Naive thymus-derived CD8-positive, alpha-beta T cell (primary cell): ENCODE measurements around the gene UBASH3A. TPM values are rescaled to one million over a fixed set of nuclear protein-coding genes. Genes with fewer than 3 reads are reported as not detected.

Experiments used
- ATAC-seq, 2 donors: fragments of 150-1000 bp; cut with Tn5 transposase in 1 of 2; sonication (Bioruptor Pico), chemical (Tn5 transposase) in 1 of 2; 1 replicate in 1 of 2; 2 replicates in 1 of 2; pipeline ENCODE4 v1.10.0; 2021; ENCODE audit warnings: mild to moderate bottlenecking in 2 of 2, moderate library complexity in 2 of 2
- POLR2A ChIA-PET: fragments of 350-600 bp; sonication (Branson Sonifier 250); formaldehyde crosslinking; loops from one replicate; lab custom pipeline; 2021; ENCODE audit warnings: antibody characterized with exemption; lab: Charles Lee
- DNase-seq, 10 donors: peaks; one replicate each; pipeline versions ENCODE4 v3.0.0 to v3.0.0-alpha.2; 2020 to 2022
- H3K27ac Mint-ChIP-seq, 10 donors: one replicate each; pipeline ENCODE4 v1.8.0; 2020 to 2022; ENCODE audit warnings: mild to moderate bottlenecking in 10 of 10, mixed read lengths in 10 of 10, moderate library complexity in 4 of 10, inconsistent platforms in 1 of 10
- H3K27me3 Mint-ChIP-seq, 5 donors: one replicate each; pipeline ENCODE4 v1.8.0; 2021 to 2022; ENCODE audit warnings: mixed read lengths in 5 of 5
- H3K36me3 Mint-ChIP-seq, 3 donors: one replicate each; pipeline ENCODE4 v1.8.0; 2020 to 2022; ENCODE audit warnings: mixed read lengths in 3 of 3, mild to moderate bottlenecking in 2 of 3, inconsistent platforms in 1 of 3
- H3K4me1 Mint-ChIP-seq, 4 donors: one replicate each; pipeline ENCODE4 v1.8.0; 2021 to 2022; ENCODE audit warnings: mixed read lengths in 4 of 4
- H3K4me3 Mint-ChIP-seq, 10 donors: one replicate each; pipeline ENCODE4 v1.8.0; 2020 to 2022; ENCODE audit warnings: mild to moderate bottlenecking in 10 of 10, mixed read lengths in 10 of 10, moderate library complexity in 6 of 10, inconsistent platforms in 1 of 10
- H3K9me3 Mint-ChIP-seq, 9 donors: one replicate each; pipeline ENCODE4 v1.8.0; 2020 to 2022; ENCODE audit warnings: mixed read lengths in 9 of 9, mild to moderate bottlenecking in 3 of 9, inconsistent platforms in 1 of 9, moderate library complexity in 1 of 9
- polyA plus RNA-seq, 3 donors: library from polyadenylated mRNA; unstranded; fragments of 300-500 nt; fragmentation: Illumina TruSeq; gene quantifications; one replicate each; pipeline ENCODE4 v1.2.3, GENCODE V29; 2021
- total RNA-seq, 8 experiments: library from RNA in 2 of 8; stranded (reverse) in 2 of 8; gene quantifications; one replicate each; pipeline ENCODE4 v1.2.3 and lab custom pipeline; 2021 to 2026

The UBASH3A gene
- total and polyA plus RNA-seq, 5 experiments from 2014 or later = 32.8 to 99.6 (median 75.3) TPM

DNA sequence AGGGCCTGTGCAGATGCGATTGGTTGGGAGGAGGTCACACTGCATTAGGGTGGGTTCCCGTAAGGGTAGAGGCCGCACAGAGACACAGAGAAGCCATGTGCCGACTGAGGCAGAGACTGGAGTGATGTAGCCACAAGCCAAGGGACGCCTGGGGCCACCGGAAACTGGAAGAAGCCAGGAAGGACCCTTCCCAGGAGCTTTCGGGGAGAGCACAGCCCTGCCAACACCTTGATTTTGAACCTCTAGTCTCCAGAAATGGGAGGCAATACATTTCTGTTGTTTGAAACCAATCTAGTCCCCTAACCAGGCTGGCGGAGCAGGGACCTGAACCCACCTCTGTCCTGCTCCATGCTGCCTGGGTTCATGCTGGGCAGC lies 10.8 kb downstream of the UBASH3A start:
- no peak for ATAC-seq
- POLR2A ChIA-PET = interaction anchor here (1.2 to 22.4 kb wide), 5 partner anchors 10 to 146 kb away, joined by 3 to 273 read pairs (median 5); partner anchors contain the start of gene UBASH3A
- Mint-ChIP-seq H3K27ac (peak overlapping the region; percentile 94 to 100 (median 99)), H3K27me3 (no peaks in the 10 kb centered on the region), H3K9me3 (no peaks in the 10 kb centered on the region), H3K4me1 (peaks cover 27 to 62% (median 55%) of the 10 kb centered on the region in 4 donors), H3K36me3 (peaks cover 18 to 40% (median 22%) of the 10 kb centered on the region in 3 donors), H3K4me3 (peak overlapping the region; percentile 59 to 84 (median 78))
- no peak for DNase-seq

DNA sequence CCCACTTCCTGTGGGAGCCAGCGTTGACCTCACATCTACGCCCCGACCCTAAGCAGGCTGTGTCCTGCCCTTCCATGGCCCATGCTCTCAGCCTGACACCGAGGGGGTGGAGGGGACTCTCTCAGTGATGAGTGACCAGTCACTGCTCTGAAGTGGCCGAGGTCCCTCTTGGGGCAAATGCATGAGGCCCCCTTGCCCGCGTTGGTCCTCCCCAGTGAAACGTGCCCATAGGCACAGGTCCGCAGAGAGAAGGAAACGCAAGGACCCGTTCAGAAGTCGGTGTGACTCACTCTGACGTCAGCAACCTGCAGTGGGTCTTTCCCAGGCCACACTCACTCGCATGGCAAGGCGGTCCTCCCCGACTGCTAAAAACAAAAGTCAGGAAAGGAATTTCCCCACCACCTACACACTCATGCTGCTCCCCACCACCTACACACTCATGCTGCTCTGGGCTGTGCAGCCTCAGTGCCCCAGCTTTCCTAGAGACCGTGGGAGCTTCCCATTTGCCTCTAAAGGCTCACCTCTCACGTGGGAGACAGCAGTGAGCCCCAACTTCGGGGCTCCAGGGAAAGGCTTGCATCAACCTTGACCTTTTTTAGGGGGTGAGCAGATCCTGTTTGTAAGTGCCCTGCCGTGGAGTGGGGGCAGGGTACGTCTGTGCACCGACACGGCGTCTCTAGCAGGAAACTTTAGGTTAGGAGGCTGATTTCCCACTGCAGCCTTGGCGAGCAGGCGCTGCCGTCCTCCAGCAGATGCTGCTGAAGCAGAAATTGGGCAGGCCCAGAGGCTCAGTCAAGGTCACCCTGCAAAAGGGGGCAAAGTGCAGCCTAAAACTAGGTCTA lies 11.4 kb downstream of the UBASH3A start:
- no peaks in the 10 kb centered on the region for H3K27me3 Mint-ChIP-seq
- H3K27ac Mint-ChIP-seq = peak overlapping the region; percentile 94 to 100 (median 99)
- H3K9me3 Mint-ChIP-seq = no peaks in the 10 kb centered on the region
- POLR2A ChIA-PET = interaction anchor here (1.0 to 22.4 kb wide), 6 partner anchors 10 to 146 kb away, joined by 3 to 273 read pairs (median 4); partner anchors contain the start of gene UBASH3A
- peak overlapping the region; percentile 59 to 84 (median 78) for H3K4me3 Mint-ChIP-seq
- DNase-seq = peak; percentile 64 to 93 (median 85)
- ATAC-seq = peak; percentile 91 to 95
- H3K36me3 Mint-ChIP-seq = peaks cover 17 to 39% (median 26%) of the 10 kb centered on the region in 3 donors
- H3K4me1 Mint-ChIP-seq = peaks cover 23 to 66% (median 55%) of the 10 kb centered on the region in 4 donors

DNA sequence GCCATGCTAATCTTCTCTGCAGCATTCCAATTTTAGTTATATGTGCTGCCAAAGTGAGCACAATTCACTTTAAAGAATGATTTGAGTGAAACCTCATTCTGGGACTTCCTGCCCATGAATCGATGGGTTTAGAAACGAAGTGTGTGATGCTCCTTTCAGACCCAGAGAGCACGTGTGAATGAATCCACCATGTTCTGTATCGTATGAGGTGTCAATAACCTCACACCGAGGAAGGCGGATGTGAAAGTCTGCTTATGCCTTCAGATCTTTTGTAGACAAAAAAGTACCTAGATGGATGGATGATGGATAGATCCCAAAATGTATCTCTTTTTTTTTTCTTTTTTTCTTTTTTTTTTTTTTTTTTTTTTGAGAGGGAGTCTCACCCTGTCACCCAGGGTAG lies 13.8 kb downstream of the UBASH3A start:
- H3K4me3 Mint-ChIP-seq = peak overlapping the region in 7 of 10 donors; percentile 7 to 72 (median 37)
- H3K27ac Mint-ChIP-seq = peak overlapping the region; percentile 56 to 99 (median 90)
- ATAC-seq (no peak), DNase-seq (peak in 1 of 10 donors; percentile 22)
- H3K36me3 Mint-ChIP-seq = peaks cover 31 to 54% (median 47%) of the 10 kb centered on the region in 3 donors
- peaks cover 0 to 2% (median 0%) of the 10 kb centered on the region in 5 donors for H3K27me3 Mint-ChIP-seq
- POLR2A ChIA-PET = interaction anchor here (0.7 to 22.4 kb wide), 2 partner anchors 9 to 15 kb away, joined by 4 to 273 read pairs; partner anchors contain the start of gene UBASH3A
- no peaks in the 10 kb centered on the region for H3K9me3 Mint-ChIP-seq
- H3K4me1 Mint-ChIP-seq = peaks cover 37 to 84% (median 78%) of the 10 kb centered on the region in 4 donors

DNA sequence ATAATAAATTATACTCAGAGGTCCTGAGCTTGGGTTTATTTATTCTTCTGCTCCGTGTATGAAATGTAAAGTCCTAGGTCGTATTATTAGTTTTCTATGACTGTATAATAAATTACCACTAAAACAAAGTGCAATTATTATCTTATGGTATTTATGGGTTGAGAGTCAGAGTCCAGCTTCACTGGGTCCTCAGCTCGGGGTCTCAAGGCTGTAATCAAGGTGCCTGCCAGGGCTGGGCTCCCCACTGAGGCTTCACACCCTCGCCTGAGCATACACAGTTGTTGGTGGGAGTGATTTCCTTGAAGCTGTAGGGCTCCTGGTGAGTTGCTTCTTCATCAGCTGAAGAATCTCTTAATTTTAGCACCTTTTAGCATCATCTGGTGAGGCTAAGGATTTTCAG lies 15.2 kb downstream of the UBASH3A start:
- peak overlapping the region in 4 of 10 donors; percentile 6 to 51 (median 28) for H3K27ac Mint-ChIP-seq
- peaks cover 0 to 2% (median 0%) of the 10 kb centered on the region in 5 donors for H3K27me3 Mint-ChIP-seq
- peaks cover 40 to 85% (median 84%) of the 10 kb centered on the region in 4 donors for H3K4me1 Mint-ChIP-seq
- POLR2A ChIA-PET = interaction anchor here (0.5 to 22.4 kb wide), 5 partner anchors 9 to 16 kb away, joined by 3 to 273 read pairs (median 3); partner anchors contain the start of gene UBASH3A
- no peak for DNase-seq
- no peak overlapping the region for H3K4me3 Mint-ChIP-seq
- no peaks in the 10 kb centered on the region for H3K9me3 Mint-ChIP-seq
- ATAC-seq = no peak
- peaks cover 34 to 60% (median 56%) of the 10 kb centered on the region in 3 donors for H3K36me3 Mint-ChIP-seq

DNA sequence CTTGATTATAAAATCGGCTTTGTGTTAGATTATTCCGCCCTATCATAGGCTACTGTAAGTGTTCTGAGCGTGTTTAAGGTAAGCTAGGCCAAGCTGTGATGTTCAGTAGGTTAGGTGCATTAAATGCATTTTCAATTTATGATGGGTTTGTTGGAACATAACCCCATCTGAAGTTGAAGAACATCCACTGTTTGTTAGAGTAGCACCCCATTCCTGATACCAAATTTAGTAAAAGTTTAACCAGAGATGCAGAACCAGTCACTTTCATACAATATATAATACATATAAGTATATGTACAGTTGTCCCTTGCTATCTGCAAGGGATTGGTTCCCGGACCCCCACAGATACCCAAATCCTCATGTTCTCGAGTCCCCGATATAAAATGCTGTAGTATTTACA lies 16.1 kb downstream of the UBASH3A start:
- ATAC-seq (no peak), DNase-seq (no peak)
- Mint-ChIP-seq H3K27ac (peak overlapping the region in 2 of 10 donors; percentile 12 to 48), H3K36me3 (peaks cover 29 to 68% (median 52%) of the 10 kb centered on the region in 3 donors), H3K9me3 (no peaks in the 10 kb centered on the region), H3K4me3 (no peak overlapping the region), H3K27me3 (peaks cover 0 to 2% (median 0%) of the 10 kb centered on the region in 5 donors), H3K4me1 (peaks cover 40 to 85% (median 84%) of the 10 kb centered on the region in 4 donors)
- POLR2A ChIA-PET = interaction anchor here (0.9 to 22.4 kb wide), 5 partner anchors 9 to 30 kb away, joined by 3 to 273 read pairs (median 6); partner anchors contain the start of gene UBASH3A

DNA sequence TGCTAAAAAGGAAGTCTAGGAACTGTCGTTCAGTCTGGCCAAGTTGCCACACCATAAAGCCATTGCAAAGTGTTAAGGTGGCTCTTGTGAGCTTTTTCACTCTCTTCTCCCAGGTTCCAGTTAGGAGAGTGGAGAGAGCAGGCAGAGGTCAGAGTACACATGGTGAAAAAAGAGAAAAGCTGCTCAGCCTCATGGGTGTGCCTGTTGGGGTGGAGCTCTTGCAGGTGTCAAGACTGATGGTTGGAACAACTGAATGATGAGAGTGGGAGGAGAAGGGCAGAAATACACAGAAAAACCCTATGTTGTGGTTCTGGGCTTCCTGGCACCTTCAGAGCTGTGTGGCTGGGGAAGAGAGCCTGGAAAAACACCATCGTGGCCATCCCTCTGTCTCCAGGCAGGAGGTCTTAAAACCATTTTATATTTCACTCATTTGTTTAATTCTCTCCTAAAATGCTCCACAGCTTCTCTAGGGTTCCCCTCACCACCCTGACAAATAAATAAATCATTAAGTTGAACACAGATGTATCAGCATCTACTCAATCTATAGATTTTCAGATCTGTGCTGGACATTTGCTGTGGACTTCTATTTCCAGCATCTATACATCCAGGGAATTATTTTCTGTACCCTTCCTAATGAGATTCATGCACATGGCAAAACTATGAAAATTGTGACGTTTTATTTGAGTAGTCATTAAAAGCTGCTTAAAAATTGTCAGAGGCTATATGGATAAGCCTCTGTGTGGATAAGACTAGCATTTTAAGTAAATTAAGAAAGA lies 17.5 kb downstream of the UBASH3A start:
- H3K27ac Mint-ChIP-seq = peak overlapping the region; percentile 58 to 89 (median 74)
- no peaks in the 10 kb centered on the region for H3K9me3 Mint-ChIP-seq
- peaks cover 44 to 85% (median 84%) of the 10 kb centered on the region in 4 donors for H3K4me1 Mint-ChIP-seq
- peaks cover 0 to 2% (median 0%) of the 10 kb centered on the region in 5 donors for H3K27me3 Mint-ChIP-seq
- peak overlapping the region in 8 of 10 donors; percentile 23 to 79 (median 54) for H3K4me3 Mint-ChIP-seq
- H3K36me3 Mint-ChIP-seq = peaks cover 29 to 76% (median 52%) of the 10 kb centered on the region in 3 donors
- POLR2A ChIA-PET = interaction anchor here (0.8 to 22.4 kb wide), 7 partner anchors 9 to 29 kb away, joined by 3 to 273 read pairs (median 6); partner anchors contain the start of gene UBASH3A
- ATAC-seq (no peak), DNase-seq (no peak)

DNA sequence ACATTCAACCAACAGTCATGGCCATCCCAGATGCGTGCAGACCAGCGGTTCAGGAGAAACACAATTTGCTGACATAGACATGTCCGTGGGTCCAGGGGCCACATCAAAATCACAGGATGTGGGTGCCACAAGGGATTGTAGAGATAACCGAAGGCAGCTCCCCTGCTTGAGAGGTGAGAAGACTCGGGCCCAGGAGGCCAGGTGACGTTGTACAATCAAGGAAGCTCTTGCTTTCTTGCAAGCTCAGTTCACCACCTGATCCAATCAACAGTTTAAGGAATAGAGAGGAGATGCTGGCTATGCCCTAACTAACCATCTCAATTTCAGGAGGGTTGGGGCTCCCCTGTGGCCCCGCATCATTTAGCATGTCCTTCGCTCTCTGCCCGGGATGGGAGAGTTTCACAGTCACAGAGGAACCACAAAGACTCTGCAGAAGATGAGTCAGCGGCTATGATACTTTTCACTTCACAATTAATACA lies 19.5 kb downstream of the UBASH3A start:
- Mint-ChIP-seq H3K27ac (peak overlapping the region; percentile 83 to 98 (median 90)), H3K36me3 (peaks cover 25 to 84% (median 54%) of the 10 kb centered on the region in 3 donors), H3K4me1 (peaks cover 53 to 89% (median 87%) of the 10 kb centered on the region in 4 donors), H3K9me3 (no peaks in the 10 kb centered on the region), H3K27me3 (peaks cover 0 to 2% (median 0%) of the 10 kb centered on the region in 5 donors), H3K4me3 (peak overlapping the region; percentile 56 to 91 (median 77))
- DNase-seq = peak in 4 of 10 donors; percentile 25 to 44 (median 32)
- ATAC-seq = peak in 1 of 2 donors; percentile 24
- POLR2A ChIA-PET = interaction anchor here (0.9 to 22.4 kb wide), 6 partner anchors 14 to 60 kb away, joined by 3 to 273 read pairs (median 8); partner anchors contain the start of gene UBASH3A

DNA sequence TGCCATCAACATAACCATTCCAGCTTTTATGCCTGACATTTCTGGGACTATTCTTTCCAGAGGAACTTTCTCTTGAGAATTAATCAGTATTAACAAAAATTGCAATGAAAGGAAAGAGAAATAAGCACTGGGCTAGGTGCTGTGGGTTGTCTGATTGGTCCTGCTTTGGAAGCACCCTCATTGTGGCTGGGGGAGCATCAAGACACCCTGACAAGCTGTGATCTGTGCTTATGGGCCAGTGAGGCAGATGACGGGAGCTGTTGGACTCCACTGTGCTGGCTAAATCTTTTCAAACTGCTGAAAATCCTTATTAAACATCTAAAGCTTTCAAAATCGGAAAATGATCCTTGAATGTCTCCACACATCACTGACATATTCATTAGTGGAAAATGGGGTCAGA lies 20.0 kb downstream of the UBASH3A start:
- Mint-ChIP-seq H3K4me1 (peaks cover 53 to 88% (median 85%) of the 10 kb centered on the region in 4 donors), H3K9me3 (no peaks in the 10 kb centered on the region), H3K27ac (peak overlapping the region; percentile 83 to 98 (median 90)), H3K36me3 (peaks cover 25 to 83% (median 50%) of the 10 kb centered on the region in 3 donors), H3K4me3 (peak overlapping the region; percentile 56 to 91 (median 77)), H3K27me3 (peaks cover 0 to 2% (median 0%) of the 10 kb centered on the region in 5 donors)
- POLR2A ChIA-PET = interaction anchor here (1.7 to 22.4 kb wide), 6 partner anchors 8 to 31 kb away, joined by 3 to 273 read pairs (median 8); partner anchors contain the start of gene UBASH3A
- ATAC-seq = no peak
- no peak for DNase-seq

DNA sequence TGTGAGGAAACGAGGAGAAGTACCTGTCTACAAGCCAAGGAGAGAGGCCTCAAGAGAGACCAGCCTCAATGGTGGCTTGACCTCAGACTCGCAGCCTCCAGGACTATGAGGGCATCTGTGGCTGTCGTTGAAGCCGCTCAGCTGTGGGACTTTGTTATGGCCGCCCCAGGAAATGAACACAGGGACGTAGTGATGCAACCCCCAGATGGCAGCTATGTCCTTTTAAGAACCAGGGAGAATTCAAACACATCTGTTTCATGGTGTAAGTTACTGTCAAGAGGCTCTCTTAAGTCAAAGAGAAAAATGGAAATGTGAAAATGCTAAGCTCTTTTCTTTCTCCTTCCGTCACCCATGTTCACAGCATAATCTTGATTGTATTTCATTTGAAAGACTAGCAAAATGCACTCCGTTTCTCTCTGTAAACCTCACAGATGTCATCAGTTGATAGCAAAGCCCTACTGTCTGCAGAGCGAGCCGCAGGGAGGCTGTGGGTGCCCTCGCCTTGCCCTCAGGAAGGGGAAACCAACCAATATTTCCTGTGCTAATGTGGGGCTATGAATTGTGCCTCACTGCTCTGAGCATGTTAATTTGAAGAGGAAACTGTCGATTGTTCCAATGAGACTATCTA lies 21.3 kb downstream of the UBASH3A start:
- POLR2A ChIA-PET = interaction anchor here (0.7 to 22.4 kb wide), 12 partner anchors 9 to 43 kb away, joined by 3 to 273 read pairs (median 5); partner anchors contain the start of gene UBASH3A
- H3K27ac Mint-ChIP-seq = peak overlapping the region; percentile 83 to 98 (median 90)
- H3K4me3 Mint-ChIP-seq = peak overlapping the region; percentile 60 to 91 (median 80)
- peaks cover 50 to 88% (median 80%) of the 10 kb centered on the region in 4 donors for H3K4me1 Mint-ChIP-seq
- H3K36me3 Mint-ChIP-seq = peaks cover 17 to 81% (median 42%) of the 10 kb centered on the region in 3 donors
- no peaks in the 10 kb centered on the region for H3K9me3 Mint-ChIP-seq
- peaks cover 0 to 2% (median 0%) of the 10 kb centered on the region in 5 donors for H3K27me3 Mint-ChIP-seq
- peak; percentile 90 to 93 for ATAC-seq
- DNase-seq = peak; percentile 55 to 92 (median 84)

DNA sequence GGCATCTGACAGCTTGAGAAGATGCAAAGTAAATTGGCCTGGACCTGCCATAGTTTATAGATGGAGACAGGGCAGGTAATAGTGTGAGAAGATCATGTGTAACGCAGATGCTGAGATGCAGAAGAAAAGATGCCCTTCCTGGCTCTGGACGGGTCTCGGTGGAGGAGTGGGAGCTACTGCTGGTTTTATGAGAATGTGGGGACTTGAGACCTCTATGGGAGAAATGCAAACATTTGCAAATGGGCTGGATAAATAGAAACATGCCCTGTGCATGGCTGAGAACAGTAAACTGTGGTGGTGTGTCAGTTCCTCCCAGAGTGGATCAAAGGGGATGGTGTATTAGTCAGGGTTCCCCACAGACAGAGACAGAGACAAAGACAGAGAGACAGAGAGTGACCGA lies 21.9 kb downstream of the UBASH3A start:
- peaks cover 15 to 82% (median 40%) of the 10 kb centered on the region in 3 donors for H3K36me3 Mint-ChIP-seq
- DNase-seq = peak in 1 of 10 donors; percentile 11
- ATAC-seq = peak; percentile 9
- H3K9me3 Mint-ChIP-seq = no peaks in the 10 kb centered on the region
- peak overlapping the region; percentile 60 to 91 (median 80) for H3K4me3 Mint-ChIP-seq
- H3K4me1 Mint-ChIP-seq = peaks cover 48 to 85% (median 75%) of the 10 kb centered on the region in 4 donors
- H3K27me3 Mint-ChIP-seq = no peaks in the 10 kb centered on the region
- H3K27ac Mint-ChIP-seq = peak overlapping the region; percentile 83 to 98 (median 90)
- POLR2A ChIA-PET = interaction anchor here (0.7 to 22.4 kb wide), 10 partner anchors 10 to 44 kb away, joined by 3 to 273 read pairs (median 7); partner anchors contain the start of gene UBASH3A
